Renal cortical epithelial cell (primary cell): ENCODE results near the gene ERP27. TPM values are rescaled to one million over a fixed set of nuclear protein-coding genes. Genes with fewer than 3 reads are reported as not detected.
A peak's percentile ranks its signal among the peaks of the same experiment; 100 is the strongest.

Source experiments
- DNase-seq: peaks from one replicate; pipeline ENCODE4 v3.0.0-alpha.2; 2011; ENCODE audit warnings: low read depth
- total RNA-seq: library from RNA; depleted of rRNA; stranded (reverse); fragments of >200 nt; gene quantifications from 2 replicates; pipeline ENCODE4 v1.2.3, GENCODE V29; 2014

ERP27 gene
- total RNA-seq, 1 donor from 2014 or later = 0.75 TPM

DNA sequence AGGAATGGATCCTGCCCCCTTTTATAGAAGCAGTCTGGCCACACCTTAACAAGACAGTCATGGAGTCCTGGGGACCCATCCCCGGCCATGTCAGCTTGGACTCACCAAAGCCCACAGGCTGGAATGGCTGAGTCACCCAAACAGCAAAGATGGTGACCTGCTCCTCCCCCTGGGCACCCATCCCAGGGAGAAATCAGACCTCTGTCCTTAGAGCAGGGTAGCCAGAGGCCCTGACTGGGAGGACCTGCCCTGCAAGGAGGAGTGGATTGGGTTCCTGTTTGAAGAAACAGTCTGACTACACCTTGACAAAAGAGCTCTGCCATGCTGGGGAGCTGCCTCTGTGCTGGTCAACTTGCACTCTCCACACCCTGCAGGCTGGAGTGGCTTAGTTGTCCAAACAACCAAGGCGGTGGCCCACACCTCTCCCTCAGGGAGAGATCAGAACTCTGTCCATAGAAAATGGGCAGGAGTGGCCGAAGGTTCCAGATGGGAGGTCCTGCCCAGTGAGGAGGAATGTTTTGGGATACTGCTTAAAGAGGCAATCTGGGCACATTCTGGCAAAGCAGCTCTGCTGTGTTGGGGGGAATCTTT is 69.3 kb downstream of the ERP27 start:
- peak; percentile 14 for DNase-seq

Other genes with a start within 250 kb of the ERP27 start
- not detected in 2 replicates for gene GUCY2C, start 241.9 kb downstream of the ERP27 start, total RNA-seq
- gene WBP11, start 135.1 kb downstream of the ERP27 start, total RNA-seq = 5.4 and 23.4 TPM in 2 replicates
- 1.2 and 2.3 TPM in 2 replicates for gene C12orf60, start 134.9 kb downstream of the ERP27 start, total RNA-seq
- 1.0 TPM in 1 of 2 replicates, not detected in the other for gene SMCO3, start 124.4 kb downstream of the ERP27 start, total RNA-seq
- 1.0 TPM in 1 of 2 replicates, not detected in the other for gene ART4, start 95.0 kb downstream of the ERP27 start, total RNA-seq
- gene MGP, start 52.7 kb downstream of the ERP27 start, total RNA-seq = 0.35 and 0.80 TPM in 2 replicates
- 3.0 and 14.6 TPM in 2 replicates for gene ARHGDIB, start 23.1 kb upstream of the ERP27 start, total RNA-seq
- gene PDE6H, start 34.5 kb upstream of the ERP27 start, total RNA-seq = not detected in 2 replicates